Measurements from ENCODE around the gene LCA5L.
A peak's percentile ranks its signal among the peaks of the same experiment; 100 is the strongest.

LCA5L gene

DNA sequence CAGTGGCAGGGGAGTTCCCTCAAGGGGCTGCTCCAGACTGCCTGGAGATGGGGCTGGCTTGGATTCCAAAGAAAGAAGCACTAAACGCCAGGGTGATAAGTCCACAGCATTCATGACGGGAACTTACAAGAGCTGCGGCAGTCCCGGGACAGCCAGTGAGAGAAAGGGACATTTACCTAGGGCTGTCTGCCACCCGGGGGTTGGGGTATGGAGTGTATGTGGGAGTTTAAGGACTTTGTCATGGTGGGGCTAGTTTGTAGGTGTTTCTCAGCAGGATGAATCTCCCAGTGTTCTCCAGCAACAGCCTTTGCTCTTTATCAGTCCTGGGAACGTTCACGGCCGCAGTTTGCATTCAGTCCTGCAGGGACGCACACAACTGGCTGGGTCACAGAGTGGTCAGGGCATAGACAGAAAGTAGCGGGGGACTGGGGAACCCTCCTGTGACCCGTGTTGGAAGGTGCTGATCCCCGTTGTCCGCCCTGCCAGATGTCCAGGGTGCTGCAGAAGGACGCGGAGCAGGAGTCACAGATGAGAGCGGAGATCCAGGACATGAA lies 55.3 kb downstream of the LCA5L start:
- in situ Hi-C loops (cut with MboI; ENCODE audit: low pct_unique_long_range_greater_than_20kb, low sequenced_read_pairs, unreplicated experiment), result loop anchor here (25.0 kb wide), 1 partner anchor 203 kb away; the partner anchor contains the start of gene PSMG1
- TF ChIP-seq, protein P1, sequence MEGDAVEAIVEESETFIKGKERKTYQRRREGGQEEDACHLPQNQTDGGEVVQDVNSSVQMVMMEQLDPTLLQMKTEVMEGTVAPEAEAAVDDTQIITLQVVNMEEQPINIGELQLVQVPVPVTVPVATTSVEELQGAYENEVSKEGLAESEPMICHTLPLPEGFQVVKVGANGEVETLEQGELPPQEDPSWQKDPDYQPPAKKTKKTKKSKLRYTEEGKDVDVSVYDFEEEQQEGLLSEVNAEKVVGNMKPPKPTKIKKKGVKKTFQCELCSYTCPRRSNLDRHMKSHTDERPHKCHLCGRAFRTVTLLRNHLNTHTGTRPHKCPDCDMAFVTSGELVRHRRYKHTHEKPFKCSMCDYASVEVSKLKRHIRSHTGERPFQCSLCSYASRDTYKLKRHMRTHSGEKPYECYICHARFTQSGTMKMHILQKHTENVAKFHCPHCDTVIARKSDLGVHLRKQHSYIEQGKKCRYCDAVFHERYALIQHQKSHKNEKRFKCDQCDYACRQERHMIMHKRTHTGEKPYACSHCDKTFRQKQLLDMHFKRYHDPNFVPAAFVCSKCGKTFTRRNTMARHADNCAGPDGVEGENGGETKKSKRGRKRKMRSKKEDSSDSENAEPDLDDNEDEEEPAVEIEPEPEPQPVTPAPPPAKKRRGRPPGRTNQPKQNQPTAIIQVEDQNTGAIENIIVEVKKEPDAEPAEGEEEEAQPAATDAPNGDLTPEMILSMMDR (IDR thresholded peaks at IDR 0.05; ENCODE audit: extremely low read depth, insufficient read depth, missing control alignments), result no peak
- DNase-seq (ENCODE audit: low spot score), result no peak

DNA sequence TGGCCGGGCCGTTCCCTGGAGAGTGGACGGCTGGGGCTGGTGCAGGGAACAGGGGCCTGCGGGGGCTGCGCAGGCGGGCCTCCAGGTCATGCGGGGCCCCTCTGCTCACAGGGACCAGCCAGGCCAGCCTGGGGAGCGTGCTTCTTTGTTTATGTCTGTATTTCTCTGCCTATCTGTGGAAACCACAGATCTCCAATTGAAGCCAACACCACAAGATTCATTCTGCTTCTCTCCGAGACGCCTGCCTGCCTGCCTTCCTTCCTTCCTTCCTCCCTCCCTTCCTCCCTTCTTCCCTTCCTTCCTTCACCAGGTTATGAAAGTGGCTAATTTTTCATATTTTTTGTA lies 56.8 kb downstream of the LCA5L start:
- no peak for DNase-seq (ENCODE audit: low spot score)
- TF ChIP-seq, protein P1 (IDR thresholded peaks at IDR 0.05; ENCODE audit: extremely low read depth, insufficient read depth, missing control alignments), result no peak
- in situ Hi-C loops (cut with MboI; ENCODE audit: low pct_unique_long_range_greater_than_20kb, low sequenced_read_pairs, unreplicated experiment), result loop anchor here (25.0 kb wide), 1 partner anchor 201 kb away; the partner anchor contains the start of gene PSMG1

DNA sequence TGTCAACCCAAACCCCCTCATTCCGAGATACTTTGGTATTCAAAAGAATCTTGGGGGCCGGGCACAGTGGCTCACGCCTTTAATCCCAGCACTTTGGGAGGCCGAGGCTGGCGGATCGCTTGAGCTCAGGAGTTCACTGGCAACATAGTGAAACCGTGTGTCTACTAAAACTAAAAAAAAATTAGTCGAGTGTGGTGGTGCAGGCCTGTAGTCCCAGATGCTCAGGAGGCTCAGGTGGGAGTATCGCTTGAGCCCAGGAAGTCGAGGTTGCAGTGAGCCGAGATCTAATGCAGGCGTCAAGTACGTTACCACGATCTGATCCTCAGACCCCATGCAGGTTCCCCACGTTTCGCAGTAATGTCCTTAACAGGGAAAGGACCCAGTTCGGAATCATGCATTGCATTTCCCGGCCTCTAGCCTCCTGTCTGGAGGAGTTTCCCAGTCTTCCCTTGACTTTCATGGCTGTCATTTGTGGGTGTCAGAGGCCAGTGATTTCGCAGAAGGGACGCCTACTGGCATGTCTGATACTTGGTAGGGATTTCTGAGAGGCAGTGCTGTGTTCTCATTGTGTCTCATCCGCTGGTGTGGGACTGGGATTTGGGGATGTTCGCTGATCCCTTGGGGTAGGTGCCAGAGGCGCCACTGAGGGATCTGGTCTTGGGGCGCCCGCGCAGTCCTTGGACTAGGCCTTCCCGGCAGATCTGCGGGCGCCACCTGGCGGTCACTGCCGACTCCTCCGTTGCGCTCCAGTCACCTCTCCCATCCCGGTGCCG lies 57.4 kb downstream of the LCA5L start:
- DNase-seq (ENCODE audit: low spot score), result peak; percentile 89
- TF ChIP-seq, protein P1 (IDR thresholded peaks at IDR 0.05; ENCODE audit: extremely low read depth, insufficient read depth, missing control alignments), result peak; percentile 97
- in situ Hi-C loops (cut with MboI; ENCODE audit: low pct_unique_long_range_greater_than_20kb, low sequenced_read_pairs, unreplicated experiment), result loop anchor here (25.0 kb wide), 1 partner anchor 201 kb away; the partner anchor contains the start of gene PSMG1

DNA sequence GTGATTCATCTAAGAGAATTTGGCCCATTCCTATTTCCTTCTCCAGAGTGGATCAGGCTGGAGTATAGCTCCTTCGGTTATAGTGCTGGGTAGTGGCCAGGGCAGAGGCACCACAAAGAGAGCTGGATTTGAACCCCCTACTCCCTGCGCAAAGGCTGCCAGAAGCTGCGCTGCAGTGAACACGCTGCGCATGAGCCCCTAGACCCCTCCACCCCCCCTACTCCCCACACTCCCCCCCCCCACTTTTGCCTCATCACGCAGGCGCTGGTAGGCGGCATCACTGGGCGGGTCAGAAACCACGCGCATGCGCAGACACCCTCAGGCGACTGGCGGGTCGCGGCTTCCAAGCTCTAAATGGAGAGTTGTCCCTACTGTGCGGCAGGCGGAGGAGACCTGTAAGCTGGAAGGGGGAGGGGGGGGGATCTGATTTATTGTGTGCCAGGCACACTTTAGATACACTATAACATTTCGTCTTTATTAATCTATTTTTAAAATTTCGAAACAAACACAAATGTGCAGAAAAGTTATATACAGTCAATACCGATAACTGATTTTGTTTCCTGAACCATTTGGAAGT lies 58.0 kb downstream of the LCA5L start:
- in situ Hi-C loops (cut with MboI; ENCODE audit: low pct_unique_long_range_greater_than_20kb, low sequenced_read_pairs, unreplicated experiment), result loop anchor here (25.0 kb wide), 1 partner anchor 200 kb away; the partner anchor contains the start of gene PSMG1
- DNase-seq (ENCODE audit: low spot score), result peak; percentile 97
- TF ChIP-seq, protein P1 (IDR thresholded peaks at IDR 0.05; ENCODE audit: extremely low read depth, insufficient read depth, missing control alignments), result no peak

DNA sequence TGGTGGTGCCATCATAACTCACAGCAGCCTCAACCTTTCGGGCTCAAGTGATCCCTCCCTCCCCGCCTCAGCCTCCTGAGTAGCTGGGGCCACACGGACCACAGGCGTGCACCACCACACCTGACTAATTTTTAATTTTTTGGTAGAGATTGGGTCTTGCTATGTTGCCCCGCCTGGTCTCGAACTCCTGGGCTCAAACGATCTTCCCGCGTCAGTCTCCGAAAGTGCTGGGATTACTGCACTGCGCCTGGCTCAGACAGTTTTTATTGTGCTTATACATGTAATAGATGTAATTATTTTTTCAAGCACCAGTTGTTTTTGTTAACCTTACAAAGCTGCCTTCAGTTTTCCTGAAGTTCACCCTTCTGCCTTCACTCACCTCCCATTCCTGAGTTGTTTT lies 58.7 kb downstream of the LCA5L start:
- DNase-seq (ENCODE audit: low spot score), result no peak
- in situ Hi-C loops (cut with MboI; ENCODE audit: low pct_unique_long_range_greater_than_20kb, low sequenced_read_pairs, unreplicated experiment), result loop anchor here (25.0 kb wide), 1 partner anchor 200 kb away; the partner anchor contains the start of gene PSMG1
- TF ChIP-seq, protein P1 (IDR thresholded peaks at IDR 0.05; ENCODE audit: extremely low read depth, insufficient read depth, missing control alignments), result no peak

DNA sequence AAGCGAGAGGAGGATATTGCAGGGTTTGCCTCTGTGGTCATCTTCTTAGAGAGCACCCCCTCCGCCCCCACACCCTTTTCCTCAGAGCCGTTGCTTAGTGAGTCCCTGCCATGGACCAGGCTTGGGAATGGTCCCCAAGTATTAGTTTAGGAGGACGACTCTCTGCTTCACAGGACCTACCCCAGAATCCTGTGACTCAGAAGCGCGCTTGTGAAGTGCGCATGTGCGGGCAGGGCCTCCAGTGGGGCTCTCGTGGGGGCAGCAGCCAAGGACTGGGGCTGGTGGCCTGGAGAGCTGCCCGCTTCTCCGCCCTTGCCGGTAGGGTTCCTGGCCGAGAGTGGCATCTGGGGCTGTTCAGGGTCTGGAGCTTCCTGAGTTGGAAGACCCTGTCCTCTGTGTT lies 59.4 kb downstream of the LCA5L start:
- in situ Hi-C loops (cut with MboI; ENCODE audit: low pct_unique_long_range_greater_than_20kb, low sequenced_read_pairs, unreplicated experiment), result loop anchor here (25.0 kb wide), 1 partner anchor 199 kb away; the partner anchor contains the start of gene PSMG1
- TF ChIP-seq, protein P1 (IDR thresholded peaks at IDR 0.05; ENCODE audit: extremely low read depth, insufficient read depth, missing control alignments), result no peak
- DNase-seq (ENCODE audit: low spot score), result no peak

Measured in GM13977 (cell line).